ENCODE results near the gene WDR7.

Gene WDR7

DNA sequence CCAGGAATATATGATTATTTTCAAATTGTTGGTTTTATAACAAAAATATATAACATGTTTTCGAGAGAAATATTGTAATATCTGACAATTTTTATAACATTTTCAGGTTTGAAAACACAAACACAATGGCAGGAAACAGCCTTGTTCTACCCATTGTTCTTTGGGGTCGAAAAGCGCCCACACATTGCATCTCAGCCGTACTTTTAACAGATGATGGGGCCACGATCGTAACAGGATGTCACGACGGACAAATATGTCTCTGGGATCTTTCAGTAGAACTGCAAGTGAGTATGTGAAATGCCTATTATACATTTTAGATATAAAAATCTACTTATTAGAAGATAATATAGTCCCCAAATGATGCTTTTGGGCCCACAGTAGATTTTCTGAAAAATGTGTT is 21.2 kb downstream of the WDR7 start:
- Histone ChIP-seq H3K36me3 (ENCODE audit: control insufficient read depth in 5 of 5, insufficient read depth in 5 of 5, low read length in 5 of 5) (peaks cover 0 to 12% (median 8%) of the 10 kb centered on the region in 5 donors), H3K27me3 (ENCODE audit: control insufficient read depth in 5 of 5, insufficient read depth in 4 of 5, low read length in 5 of 5) (no peaks in the 10 kb centered on the region), H3K9ac (ENCODE audit: low read length in 5 of 5) (no peak overlapping the region), H3K4me3 (ENCODE audit: low read depth in 1 of 5, low read length in 5 of 5) (no peak overlapping the region), H3K9me3 (ENCODE audit: control insufficient read depth in 5 of 5, low read length in 5 of 5) (no peaks in the 10 kb centered on the region), H3K4me1 (ENCODE audit: control insufficient read depth in 5 of 5, insufficient read depth in 5 of 5, low read length in 5 of 5) (peaks cover 0 to 3% (median 0%) of the 10 kb centered on the region in 5 donors), H3K27ac (ENCODE audit: low read depth, low read length) (no peak overlapping the region)

- Histone ChIP-seq H3K4me3 (ENCODE audit: low read depth in 1 of 5, low read length in 5 of 5) (no peak overlapping the region), H3K4me1 (ENCODE audit: control insufficient read depth in 5 of 5, insufficient read depth in 5 of 5, low read length in 5 of 5) (peaks cover 0 to 3% (median 0%) of the 10 kb centered on the region in 5 donors), H3K27ac (ENCODE audit: low read depth, low read length) (no peak overlapping the region), H3K9ac (ENCODE audit: low read length in 5 of 5) (no peak overlapping the region), H3K27me3 (ENCODE audit: control insufficient read depth in 5 of 5, insufficient read depth in 4 of 5, low read length in 5 of 5) (no peaks in the 10 kb centered on the region), H3K9me3 (ENCODE audit: control insufficient read depth in 5 of 5, low read length in 5 of 5) (no peaks in the 10 kb centered on the region), H3K36me3 (ENCODE audit: control insufficient read depth in 5 of 5, insufficient read depth in 5 of 5, low read length in 5 of 5) (peaks cover 0 to 12% (median 8%) of the 10 kb centered on the region in 5 donors)
Observed at GRCh38 chr18:56672981-56673380, 21.8 kb downstream of the WDR7 start.

DNA sequence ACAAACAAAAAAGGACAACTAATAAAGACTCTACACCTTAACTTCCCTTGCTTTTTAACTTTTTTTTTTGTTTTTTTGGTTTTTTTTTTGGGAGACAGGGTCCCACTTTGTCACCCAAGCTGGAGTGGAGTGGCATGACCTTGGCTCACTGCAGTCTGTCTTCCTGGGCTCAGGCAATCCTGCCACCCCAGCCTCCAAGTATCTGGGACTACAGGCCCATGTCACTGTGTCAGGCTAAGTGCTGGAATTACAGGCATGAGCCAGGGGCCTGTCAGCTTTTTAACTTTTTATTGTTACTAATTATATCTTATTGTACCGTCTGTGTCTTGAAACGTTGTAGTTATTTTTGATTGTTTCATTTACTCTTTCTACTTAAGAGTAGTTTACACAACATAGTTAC is 25.5 kb downstream of the WDR7 start:
- Histone ChIP-seq H3K27ac (ENCODE audit: low read depth, low read length) (no peak overlapping the region), H3K9me3 (ENCODE audit: control insufficient read depth in 5 of 5, low read length in 5 of 5) (no peaks in the 10 kb centered on the region), H3K36me3 (ENCODE audit: control insufficient read depth in 5 of 5, insufficient read depth in 5 of 5, low read length in 5 of 5) (peaks cover 3 to 14% (median 8%) of the 10 kb centered on the region in 5 donors), H3K9ac (ENCODE audit: low read length in 5 of 5) (no peak overlapping the region), H3K4me3 (ENCODE audit: low read depth in 1 of 5, low read length in 5 of 5) (no peak overlapping the region), H3K4me1 (ENCODE audit: control insufficient read depth in 5 of 5, insufficient read depth in 5 of 5, low read length in 5 of 5) (peaks cover 0 to 3% (median 0%) of the 10 kb centered on the region in 5 donors), H3K27me3 (ENCODE audit: control insufficient read depth in 5 of 5, insufficient read depth in 4 of 5, low read length in 5 of 5) (no peaks in the 10 kb centered on the region)

DNA sequence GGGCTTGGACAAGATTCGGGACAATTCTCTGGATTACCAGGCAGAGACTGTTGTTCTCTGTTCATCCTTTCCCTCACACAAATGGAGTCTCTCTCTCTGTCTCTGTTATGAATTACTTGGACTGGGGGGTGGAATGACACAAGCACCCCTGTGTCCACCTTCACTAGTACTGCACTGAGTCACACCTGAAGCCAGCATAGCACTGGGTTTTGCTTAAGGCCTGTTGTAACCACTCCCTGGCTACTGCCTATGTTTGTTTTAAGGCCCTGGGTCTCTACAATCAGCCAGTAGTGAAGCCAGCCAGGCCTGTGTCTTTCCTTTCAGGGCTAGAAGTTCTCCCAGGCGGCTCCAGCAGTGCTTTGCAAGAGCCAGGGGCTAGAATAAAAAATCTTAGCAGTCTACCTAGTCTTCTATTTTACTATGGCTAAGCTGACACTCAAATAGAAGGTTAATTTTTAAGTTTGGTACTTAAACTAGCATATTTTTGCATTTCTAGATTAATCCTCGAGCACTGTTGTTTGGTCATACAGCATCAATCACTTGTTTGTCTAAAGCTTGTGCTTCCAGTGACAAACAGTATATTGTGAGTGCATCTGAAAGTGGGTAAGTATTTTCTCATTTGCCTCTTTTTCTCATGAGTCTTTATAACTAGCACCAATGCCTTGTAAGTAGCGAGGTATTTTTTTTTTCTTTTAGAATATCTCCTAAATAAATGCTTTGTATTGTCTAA is 27.8 kb downstream of the WDR7 start:
- H3K9ac ChIP-seq (ENCODE audit: low read length in 5 of 5), result no peak overlapping the region

GRCh38 chr18:56684277-56684676 is 33.1 kb downstream of the WDR7 start:
- H3K36me3 ChIP-seq (ENCODE audit: control insufficient read depth in 5 of 5, insufficient read depth in 5 of 5, low read length in 5 of 5), result peaks cover 16 to 48% (median 29%) of the 10 kb centered on the region in 5 donors

More for the DNA sequence above, 27.8 kb downstream of the WDR7 start:
- Histone ChIP-seq H3K27ac (ENCODE audit: low read depth, low read length) (no peak overlapping the region), H3K4me3 (ENCODE audit: low read depth in 1 of 5, low read length in 5 of 5) (no peak overlapping the region), H3K9me3 (ENCODE audit: control insufficient read depth in 5 of 5, low read length in 5 of 5) (no peaks in the 10 kb centered on the region), H3K36me3 (ENCODE audit: control insufficient read depth in 5 of 5, insufficient read depth in 5 of 5, low read length in 5 of 5) (peaks cover 3 to 26% (median 15%) of the 10 kb centered on the region in 5 donors), H3K27me3 (ENCODE audit: control insufficient read depth in 5 of 5, insufficient read depth in 4 of 5, low read length in 5 of 5) (no peaks in the 10 kb centered on the region), H3K4me1 (ENCODE audit: control insufficient read depth in 5 of 5, insufficient read depth in 5 of 5, low read length in 5 of 5) (no peaks in the 10 kb centered on the region)

DNA sequence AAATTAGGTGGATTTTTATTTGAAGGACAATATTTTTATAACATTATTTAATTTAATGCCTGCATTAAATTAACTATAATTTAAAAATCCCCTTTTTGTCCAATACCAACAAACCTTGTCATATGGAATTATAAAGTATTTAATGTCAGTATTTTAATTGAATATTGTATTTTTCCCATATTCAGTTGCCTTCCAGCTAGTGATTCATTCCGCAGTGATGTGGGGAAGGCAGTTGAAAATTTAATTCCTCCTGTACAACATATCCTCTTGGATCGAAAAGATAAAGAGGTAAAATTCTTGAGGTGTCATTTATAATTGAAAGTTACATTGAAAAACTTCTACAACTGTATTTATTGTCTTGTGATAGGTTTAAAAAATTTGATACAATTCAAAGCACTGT is 40.4 kb downstream of the WDR7 start:
- Histone ChIP-seq H3K4me3 (ENCODE audit: low read depth in 1 of 5, low read length in 5 of 5) (no peak overlapping the region), H3K9me3 (ENCODE audit: control insufficient read depth in 5 of 5, low read length in 5 of 5) (no peaks in the 10 kb centered on the region), H3K27me3 (ENCODE audit: control insufficient read depth in 5 of 5, insufficient read depth in 4 of 5, low read length in 5 of 5) (no peaks in the 10 kb centered on the region), H3K36me3 (ENCODE audit: control insufficient read depth in 5 of 5, insufficient read depth in 5 of 5, low read length in 5 of 5) (peaks cover 14 to 44% (median 31%) of the 10 kb centered on the region in 5 donors), H3K4me1 (ENCODE audit: control insufficient read depth in 5 of 5, insufficient read depth in 5 of 5, low read length in 5 of 5) (no peaks in the 10 kb centered on the region), H3K27ac (ENCODE audit: low read depth, low read length) (no peak overlapping the region), H3K9ac (ENCODE audit: low read length in 5 of 5) (no peak overlapping the region)

More at GRCh38 chr18:56684277-56684676, 33.1 kb downstream of the WDR7 start:
- H3K9me3 ChIP-seq (ENCODE audit: control insufficient read depth in 5 of 5, low read length in 5 of 5), result no peaks in the 10 kb centered on the region
- no peak overlapping the region for H3K27ac ChIP-seq (ENCODE audit: low read depth, low read length)
- no peak overlapping the region for H3K9ac ChIP-seq (ENCODE audit: low read length in 5 of 5)
- no peaks in the 10 kb centered on the region for H3K4me1 ChIP-seq (ENCODE audit: control insufficient read depth in 5 of 5, insufficient read depth in 5 of 5, low read length in 5 of 5)
- H3K27me3 ChIP-seq (ENCODE audit: control insufficient read depth in 5 of 5, insufficient read depth in 4 of 5, low read length in 5 of 5), result no peaks in the 10 kb centered on the region
- no peak overlapping the region for H3K4me3 ChIP-seq (ENCODE audit: low read depth in 1 of 5, low read length in 5 of 5)

- H3K27me3 ChIP-seq (ENCODE audit: control insufficient read depth in 5 of 5, insufficient read depth in 4 of 5, low read length in 5 of 5), result no peaks in the 10 kb centered on the region
- H3K9ac ChIP-seq (ENCODE audit: low read length in 5 of 5), result no peak overlapping the region
- no peak overlapping the region for H3K4me3 ChIP-seq (ENCODE audit: low read depth in 1 of 5, low read length in 5 of 5)
- no peak overlapping the region for H3K27ac ChIP-seq (ENCODE audit: low read depth, low read length)
- H3K36me3 ChIP-seq (ENCODE audit: control insufficient read depth in 5 of 5, insufficient read depth in 5 of 5, low read length in 5 of 5), result peaks cover 3 to 25% (median 22%) of the 10 kb centered on the region in 5 donors
- no peaks in the 10 kb centered on the region for H3K9me3 ChIP-seq (ENCODE audit: control insufficient read depth in 5 of 5, low read length in 5 of 5)
- H3K4me1 ChIP-seq (ENCODE audit: control insufficient read depth in 5 of 5, insufficient read depth in 5 of 5, low read length in 5 of 5), result no peaks in the 10 kb centered on the region
Observed at GRCh38 chr18:56696966-56697365, 45.8 kb downstream of the WDR7 start.

GRCh38 chr18:56702946-56703345 is 51.8 kb downstream of the WDR7 start:
- no peaks in the 10 kb centered on the region for H3K27me3 ChIP-seq (ENCODE audit: control insufficient read depth in 5 of 5, insufficient read depth in 4 of 5, low read length in 5 of 5)
- H3K36me3 ChIP-seq (ENCODE audit: control insufficient read depth in 5 of 5, insufficient read depth in 5 of 5, low read length in 5 of 5), result peaks cover 0 to 5% (median 0%) of the 10 kb centered on the region in 5 donors
- no peak overlapping the region for H3K4me3 ChIP-seq (ENCODE audit: low read depth in 1 of 5, low read length in 5 of 5)
- H3K27ac ChIP-seq (ENCODE audit: low read depth, low read length), result no peak overlapping the region
- H3K9ac ChIP-seq (ENCODE audit: low read length in 5 of 5), result no peak overlapping the region
- H3K9me3 ChIP-seq (ENCODE audit: control insufficient read depth in 5 of 5, low read length in 5 of 5), result no peaks in the 10 kb centered on the region
- H3K4me1 ChIP-seq (ENCODE audit: control insufficient read depth in 5 of 5, insufficient read depth in 5 of 5, low read length in 5 of 5), result peaks cover 0 to 8% (median 0%) of the 10 kb centered on the region in 5 donors

DNA sequence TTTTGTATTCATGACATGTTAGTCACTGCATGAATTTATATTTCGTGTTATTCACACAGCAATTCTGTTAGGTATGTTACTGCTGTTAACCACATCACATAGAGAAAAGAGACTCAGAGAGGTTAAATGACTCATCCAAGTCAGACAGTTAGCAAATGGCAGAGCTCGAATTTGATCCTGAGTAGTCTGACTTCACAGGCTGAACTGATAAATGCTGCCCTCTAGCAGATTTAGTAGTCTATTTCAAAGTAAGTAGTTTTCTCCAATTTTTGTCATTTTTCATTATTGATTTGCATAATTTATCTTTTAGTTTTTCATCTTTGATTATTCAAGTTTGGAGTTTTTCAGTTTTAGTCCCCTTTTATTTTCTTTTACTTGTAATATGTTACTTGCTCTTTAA is 58.3 kb downstream of the WDR7 start:
- H3K9me3 ChIP-seq (ENCODE audit: control insufficient read depth in 5 of 5, low read length in 5 of 5), result no peaks in the 10 kb centered on the region
- H3K27me3 ChIP-seq (ENCODE audit: control insufficient read depth in 5 of 5, insufficient read depth in 4 of 5, low read length in 5 of 5), result no peaks in the 10 kb centered on the region
- peaks cover 0 to 2% (median 0%) of the 10 kb centered on the region in 5 donors for H3K36me3 ChIP-seq (ENCODE audit: control insufficient read depth in 5 of 5, insufficient read depth in 5 of 5, low read length in 5 of 5)
- H3K27ac ChIP-seq (ENCODE audit: low read depth, low read length), result no peak overlapping the region
- no peak overlapping the region for H3K9ac ChIP-seq (ENCODE audit: low read length in 5 of 5)
- peaks cover 0 to 15% (median 6%) of the 10 kb centered on the region in 5 donors for H3K4me1 ChIP-seq (ENCODE audit: control insufficient read depth in 5 of 5, insufficient read depth in 5 of 5, low read length in 5 of 5)
- H3K4me3 ChIP-seq (ENCODE audit: low read depth in 1 of 5, low read length in 5 of 5), result no peak overlapping the region

DNA sequence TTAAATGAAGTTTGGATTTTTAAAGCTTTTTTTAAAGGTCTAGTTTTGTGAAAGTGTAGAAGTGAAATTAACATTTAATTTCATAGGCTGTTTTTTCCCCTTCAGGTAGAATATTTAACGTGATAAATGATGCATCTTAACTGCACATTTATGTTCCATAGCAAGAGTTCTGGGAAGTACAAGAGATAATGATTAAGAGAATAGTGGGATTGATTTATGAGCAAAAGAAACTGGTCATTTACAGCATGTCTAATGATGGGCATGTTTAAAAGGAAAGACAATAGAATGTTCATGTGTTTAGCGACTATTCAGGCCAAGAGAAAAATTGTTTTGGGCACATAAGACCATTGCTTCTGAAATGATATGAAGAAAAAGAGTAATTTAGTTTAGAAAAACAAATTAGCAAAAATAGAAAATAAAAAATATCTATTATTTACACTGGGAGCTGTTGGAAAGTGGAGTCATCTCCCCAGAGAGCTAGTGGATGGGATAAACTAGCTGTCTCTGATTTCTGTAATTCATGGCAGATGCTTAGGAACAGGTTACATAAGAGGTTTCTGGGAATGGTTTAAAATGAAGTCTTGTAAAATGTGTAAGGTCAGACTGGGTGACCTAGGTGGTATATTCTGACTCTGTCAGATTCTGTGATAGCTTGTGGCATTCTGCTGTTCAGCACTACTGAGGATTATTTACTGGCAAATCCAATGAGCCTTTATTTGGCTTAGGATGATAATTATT is 60.7 kb downstream of the WDR7 start:
- Histone ChIP-seq H3K27me3 (ENCODE audit: control insufficient read depth in 5 of 5, insufficient read depth in 4 of 5, low read length in 5 of 5) (no peaks in the 10 kb centered on the region), H3K27ac (ENCODE audit: low read depth, low read length) (no peak overlapping the region), H3K4me3 (ENCODE audit: low read depth in 1 of 5, low read length in 5 of 5) (no peak overlapping the region), H3K4me1 (ENCODE audit: control insufficient read depth in 5 of 5, insufficient read depth in 5 of 5, low read length in 5 of 5) (peaks cover 0 to 8% (median 6%) of the 10 kb centered on the region in 5 donors), H3K9ac (ENCODE audit: low read length in 5 of 5) (no peak overlapping the region), H3K9me3 (ENCODE audit: control insufficient read depth in 5 of 5, low read length in 5 of 5) (no peaks in the 10 kb centered on the region), H3K36me3 (ENCODE audit: control insufficient read depth in 5 of 5, insufficient read depth in 5 of 5, low read length in 5 of 5) (peaks cover 0 to 2% (median 0%) of the 10 kb centered on the region in 5 donors)
